GM18867 (cell line): Measurements from ENCODE around the gene TCF4.

Experiments
- ATAC-seq: cut with Tn5 transposase; IDR thresholded peaks from one replicate; pipeline ENCODE4 v1.9.1; 2021; ENCODE audit warnings: mild to moderate bottlenecking, moderate library complexity; ENCODE audit not compliant: unreplicated experiment

Gene TCF4

DNA sequence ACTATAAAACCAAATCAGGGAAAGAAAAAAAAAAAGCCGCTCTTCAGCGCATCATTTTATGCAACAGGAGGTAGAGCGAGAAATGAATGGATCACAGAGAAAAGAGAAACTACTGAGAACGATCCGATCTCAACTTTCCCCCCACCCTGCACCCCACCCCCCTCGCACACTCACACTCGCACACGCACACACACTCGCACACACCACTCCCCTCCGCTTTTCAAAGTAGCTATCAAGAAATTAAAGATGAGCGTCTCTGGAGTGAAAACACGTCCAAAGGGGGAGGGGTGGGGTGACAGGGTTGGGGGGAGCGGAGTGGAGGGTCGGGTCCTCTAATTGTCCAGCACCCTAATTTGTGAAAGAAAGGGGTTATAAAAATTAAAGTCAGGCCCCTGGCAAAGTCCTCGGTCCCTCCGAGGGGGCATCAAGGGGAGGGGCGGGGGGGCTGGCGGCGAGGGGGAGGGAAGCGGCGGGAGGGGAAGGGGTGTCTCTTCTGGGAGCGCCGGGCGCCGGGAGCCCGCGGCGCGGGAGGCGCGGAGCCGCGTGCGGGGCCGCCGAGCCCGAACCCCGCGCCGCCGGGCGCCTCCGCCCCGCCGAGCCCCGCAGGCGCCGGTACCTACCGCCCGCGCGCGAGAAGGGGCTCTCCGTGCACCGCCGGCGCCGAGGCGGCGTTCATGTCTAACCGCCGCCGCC, 428 bp downstream of the TCF4 start:
- no peak for ATAC-seq

DNA sequence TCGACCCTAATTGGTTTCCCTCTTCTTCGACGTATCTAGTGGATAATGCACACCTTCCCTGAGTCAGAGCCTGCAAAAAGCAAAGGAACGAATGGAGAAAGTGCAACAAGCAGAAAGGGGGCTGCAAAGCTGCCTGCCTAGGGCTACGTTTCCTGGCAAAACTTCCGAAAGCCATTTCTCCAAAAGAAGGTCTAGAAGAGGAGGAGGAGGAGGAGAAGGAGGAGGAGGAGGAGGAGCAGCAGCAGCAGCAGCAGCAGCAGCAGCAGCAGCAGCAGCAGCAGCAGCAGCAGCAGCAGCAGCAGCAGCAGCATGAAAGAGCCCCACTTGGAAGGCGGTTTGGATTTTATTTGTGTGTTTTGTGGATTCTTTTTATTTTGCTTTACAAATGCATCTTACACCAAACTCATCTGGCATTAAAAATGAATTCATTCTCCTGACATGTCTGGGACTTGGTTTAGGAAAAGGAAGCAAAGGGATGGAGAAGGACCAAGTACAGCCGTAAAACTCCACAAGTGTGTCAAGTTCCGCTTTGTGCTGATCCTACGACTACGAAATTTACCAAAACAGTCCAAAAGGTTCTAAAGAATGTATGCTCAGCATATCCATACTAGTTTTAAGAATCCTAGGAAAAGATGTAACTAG, 2.0 kb downstream of the TCF4 start:
- no peak for ATAC-seq

DNA sequence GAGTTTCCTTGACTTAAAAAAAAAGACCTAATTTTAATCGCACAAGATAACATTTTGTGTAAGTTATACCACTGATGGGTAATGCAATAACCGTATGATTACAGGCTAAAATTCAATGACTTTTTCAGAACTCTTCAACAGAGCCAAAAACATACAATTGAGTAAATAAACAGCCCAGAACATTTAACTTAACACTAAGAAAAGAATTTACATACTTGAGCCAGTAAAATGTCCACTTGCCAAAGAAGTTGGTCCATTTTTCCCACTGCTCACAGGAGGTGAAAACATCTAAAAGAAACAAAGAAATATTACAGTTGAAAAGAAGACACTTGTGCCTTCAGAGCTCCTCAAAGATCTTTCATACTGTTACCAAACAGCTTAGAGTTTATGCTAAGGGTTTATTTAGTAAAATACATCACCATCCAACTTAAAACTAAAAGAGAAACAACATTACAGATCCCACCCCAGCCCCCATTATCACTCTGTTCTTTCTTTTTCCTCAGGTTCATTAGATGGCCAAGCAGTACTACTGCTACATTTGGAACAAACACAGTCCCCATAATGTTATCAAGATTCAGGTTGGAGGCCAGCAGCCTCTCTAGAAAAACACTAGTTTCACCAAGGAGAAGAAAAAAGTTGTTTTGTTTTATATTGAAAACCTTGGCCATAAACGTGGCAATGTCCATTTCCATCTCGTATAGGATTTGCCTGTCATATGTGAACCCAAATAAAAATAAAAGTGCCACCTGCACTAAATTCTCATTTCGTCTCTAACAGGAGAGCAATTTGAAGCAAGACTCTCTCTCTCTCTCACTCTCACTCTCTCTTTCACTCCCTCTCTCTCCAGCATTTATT, 2.7 kb downstream of the TCF4 start:
- no peak for ATAC-seq

DNA sequence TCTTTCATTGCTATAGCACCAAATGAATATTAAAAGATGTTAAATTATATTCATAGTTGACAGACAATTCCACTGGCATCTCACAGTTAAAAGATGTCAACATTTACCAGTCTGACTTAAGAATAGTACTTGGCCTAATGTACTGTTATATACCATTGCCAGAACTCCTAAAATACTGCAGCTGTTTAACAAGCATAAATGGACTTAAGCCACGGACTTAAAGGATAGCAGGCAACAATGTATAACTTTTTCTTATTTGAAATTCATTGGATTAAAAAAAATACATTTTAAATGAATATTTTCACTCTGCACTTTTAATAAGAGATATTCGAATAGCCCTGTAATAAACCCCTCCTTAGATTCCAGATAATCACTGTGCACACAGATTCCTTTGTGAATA, 3.8 kb downstream of the TCF4 start:
- no peak for ATAC-seq

DNA sequence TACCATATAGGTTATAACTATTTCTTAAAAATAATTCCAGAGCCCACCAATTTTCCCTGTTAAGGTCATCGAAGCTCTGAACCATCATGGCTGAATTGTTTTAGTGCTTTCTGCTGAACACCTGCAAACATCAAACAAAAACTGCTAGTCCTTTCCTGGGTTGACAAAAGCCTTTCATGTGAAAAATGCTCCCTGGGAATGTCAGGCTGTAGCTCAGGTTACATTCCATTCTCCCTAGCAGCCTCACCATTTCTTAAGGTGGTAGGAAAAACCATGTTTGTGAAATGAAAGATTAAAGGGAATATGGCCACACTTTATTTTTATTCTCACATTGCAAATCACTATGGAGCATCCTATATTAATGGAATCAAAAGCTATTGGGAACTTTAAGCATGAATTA, 5.7 kb downstream of the TCF4 start:
- ATAC-seq = no peak

DNA sequence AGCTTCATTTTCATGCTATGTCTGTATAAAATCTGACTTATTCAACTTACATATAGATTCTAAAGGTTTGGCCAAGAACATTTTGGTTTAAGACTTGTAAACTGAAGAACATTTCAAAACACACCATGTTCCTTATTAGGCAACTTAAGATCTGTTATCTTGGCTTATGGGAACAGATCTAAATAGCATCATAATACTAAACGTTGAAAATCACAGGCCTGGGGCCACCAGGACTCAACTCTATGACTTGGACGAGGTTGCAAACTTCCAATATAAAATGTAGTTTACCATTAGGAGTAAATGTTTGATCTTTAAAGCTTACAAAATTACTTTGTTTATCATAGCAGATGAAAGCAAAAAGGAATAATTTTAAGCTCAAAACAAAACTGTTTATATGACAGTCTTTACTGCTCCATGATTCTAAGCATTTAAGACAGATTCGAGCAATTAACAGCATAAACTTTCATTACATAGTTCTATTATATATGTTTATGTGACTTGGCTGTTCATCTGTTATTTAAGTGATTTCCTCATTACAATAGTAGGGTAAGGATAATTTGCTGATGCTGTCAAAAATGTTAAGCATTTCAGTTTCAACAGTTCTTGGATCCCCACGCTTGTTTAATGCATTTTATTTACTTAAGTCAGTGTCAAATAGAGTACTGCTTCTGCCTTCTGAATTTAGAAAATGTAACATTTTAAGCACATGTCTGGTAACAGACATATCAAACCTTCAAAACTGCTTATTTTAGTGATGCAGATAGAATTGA, 8.3 kb downstream of the TCF4 start:
- ATAC-seq = no peak

DNA sequence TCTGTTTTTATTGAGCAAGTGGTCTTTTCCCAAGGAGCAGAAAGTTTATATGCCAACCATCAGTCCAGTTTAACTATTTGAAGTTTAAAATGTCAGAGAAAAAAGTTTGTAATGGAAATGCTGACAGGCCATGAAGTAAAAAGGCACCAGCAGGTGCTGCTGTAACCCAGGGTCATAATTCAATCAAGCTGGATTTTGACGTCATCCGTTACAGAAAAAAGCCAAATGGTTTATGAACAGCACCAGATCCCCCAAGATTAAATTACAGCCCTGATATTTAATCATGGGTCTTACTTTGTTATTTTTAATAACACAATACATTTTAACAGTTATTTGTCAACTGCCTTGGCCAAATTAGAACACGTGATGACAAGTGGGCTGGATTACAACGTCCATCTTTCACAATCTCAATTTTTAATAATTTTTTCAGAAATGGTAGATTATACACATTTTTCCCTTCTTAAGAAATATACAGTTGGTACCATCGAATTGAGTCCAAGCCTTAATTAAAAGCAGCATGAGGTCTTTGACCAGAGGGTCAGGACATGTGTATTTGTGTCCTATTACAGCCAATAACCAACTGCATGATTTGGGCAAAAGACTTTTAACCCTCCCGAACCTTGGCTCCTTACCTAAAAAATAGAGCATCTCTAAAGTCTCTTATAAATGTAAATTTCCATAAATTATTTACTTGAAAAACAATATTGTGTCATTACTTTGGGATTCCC, 10.0 kb downstream of the TCF4 start:
- ATAC-seq = no peak

DNA sequence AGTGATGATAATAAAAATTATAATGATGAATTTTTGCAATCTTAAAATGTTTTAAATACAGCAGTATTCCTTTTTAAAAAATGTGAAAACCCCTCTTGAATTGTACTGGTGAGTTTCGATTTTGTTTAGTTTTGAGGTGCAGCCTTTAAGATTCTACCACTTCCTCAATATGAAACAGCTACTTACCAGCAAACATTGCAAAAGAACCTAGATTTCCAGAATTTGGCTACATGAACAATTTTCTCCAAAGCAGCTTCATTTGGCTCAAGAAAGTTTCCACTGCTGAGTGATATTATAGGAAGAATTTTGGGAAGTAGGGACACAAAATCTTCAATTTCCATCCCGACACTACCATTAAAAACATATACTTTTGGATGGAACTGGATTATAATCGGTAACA, 12.0 kb downstream of the TCF4 start:
- no peak for ATAC-seq

DNA sequence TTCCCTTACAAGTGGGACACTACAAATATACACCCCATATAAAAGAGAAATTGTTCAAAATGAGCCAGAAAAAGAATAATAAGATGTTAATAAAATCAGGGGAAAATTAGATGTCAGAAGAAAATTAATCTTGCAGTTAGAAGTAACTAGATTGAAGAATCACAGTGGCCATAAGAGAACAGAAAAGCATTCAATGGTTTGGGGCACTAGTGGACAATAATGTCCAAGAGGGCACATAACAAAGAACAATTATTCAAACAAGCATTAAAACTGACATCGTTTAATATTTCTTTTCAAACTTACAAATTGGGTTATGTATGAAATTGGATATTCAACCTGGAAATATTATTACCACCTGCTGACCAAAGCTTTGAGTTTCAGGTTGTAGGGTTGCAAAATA, 12.9 kb downstream of the TCF4 start:
- ATAC-seq = no peak

DNA sequence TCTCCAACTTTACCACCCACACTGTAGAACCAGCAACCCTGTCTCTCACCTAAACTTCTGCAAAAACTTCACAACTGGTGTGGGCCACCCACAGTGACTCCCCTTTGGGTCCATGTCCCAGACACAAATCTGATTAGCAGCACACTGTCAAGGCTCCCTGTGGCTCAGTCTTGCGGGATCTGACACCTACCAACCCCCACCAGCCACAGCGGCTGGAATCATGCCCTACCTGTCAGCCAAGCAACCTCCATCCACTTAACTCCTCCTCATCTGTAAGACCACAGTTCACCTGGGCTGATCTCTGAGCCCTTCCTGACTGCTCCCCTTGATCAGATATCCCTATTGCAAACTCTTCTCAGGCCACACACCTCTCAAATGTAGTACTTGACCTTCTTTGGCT, 14.6 kb downstream of the TCF4 start:
- no peak for ATAC-seq

DNA sequence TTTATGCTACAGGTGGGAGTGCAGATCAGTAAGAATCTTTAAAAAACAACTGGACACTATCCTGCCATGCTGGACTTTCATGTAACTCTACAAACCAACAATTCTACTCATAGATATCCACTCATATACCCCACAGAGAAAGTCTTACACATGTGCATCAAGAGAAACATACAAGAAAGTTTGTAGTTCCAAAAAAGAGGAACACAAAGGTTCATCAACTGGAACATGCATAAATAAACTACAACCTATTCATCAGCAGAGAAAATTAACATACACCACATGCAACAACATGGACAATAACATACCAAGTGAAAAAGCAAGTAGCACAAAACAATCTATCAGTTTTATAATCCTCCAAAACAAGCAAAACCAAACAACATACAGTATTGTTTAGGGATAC, 17.0 kb downstream of the TCF4 start:
- ATAC-seq = no peak

DNA sequence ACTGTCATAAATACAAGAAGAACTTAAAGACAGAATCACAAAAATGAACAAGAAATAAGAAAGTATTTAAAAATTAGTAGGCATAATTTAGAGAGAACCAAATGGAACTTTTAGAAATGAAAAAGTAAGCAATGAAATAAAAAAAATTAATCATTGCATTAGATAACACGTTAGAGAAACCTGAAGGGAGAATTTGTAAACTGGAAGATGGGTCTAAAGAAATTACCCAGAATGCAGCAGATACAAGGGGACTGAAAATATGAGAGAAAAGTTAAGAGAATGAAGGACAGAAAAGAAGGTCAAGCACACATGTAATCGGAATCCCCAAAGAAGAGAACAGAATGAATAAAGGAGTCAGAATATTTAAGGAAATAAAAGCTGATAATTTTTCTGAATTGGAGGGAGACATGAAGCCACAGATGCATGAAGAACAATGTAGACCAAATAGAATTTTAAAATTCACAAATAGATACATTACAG, 21.5 kb downstream of the TCF4 start:
- no peak for ATAC-seq

DNA sequence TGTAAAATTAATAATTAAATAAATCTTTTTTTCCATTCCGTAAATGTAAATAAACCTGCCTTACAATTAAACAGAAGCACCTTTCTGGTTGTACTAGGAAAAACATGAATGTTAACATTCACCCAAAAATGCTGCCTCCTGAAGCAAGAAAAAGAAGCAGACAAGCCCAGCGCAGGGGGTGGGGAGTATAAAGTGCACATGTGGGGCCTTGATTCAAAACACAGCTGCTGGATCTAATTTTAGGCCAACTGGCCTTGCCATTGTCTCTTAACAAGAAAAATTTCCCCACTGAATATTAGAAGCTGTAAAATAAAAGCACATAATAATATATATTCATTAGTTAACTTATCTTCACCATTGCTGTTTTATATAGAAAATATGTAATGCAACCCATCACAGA, 28.3 kb downstream of the TCF4 start:
- no peak for ATAC-seq

DNA sequence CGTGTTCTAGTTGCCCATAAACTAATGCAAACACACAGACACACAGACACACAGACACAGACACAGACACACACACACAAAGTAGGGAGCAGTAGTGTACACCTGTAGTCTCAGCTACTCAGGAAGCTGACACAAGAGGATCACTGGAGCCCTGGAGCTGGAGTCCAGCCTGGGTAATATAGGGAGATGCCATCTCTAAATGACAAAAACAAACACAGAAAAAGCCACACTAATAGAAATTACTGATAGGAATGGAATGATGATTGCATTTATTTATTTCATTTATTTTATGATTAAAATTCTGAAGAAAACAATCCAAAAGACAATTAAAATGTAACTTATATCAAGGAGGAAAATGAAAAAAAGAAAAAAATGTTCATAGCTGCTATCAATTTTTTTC, 30.8 kb downstream of the TCF4 start:
- ATAC-seq = no peak

DNA sequence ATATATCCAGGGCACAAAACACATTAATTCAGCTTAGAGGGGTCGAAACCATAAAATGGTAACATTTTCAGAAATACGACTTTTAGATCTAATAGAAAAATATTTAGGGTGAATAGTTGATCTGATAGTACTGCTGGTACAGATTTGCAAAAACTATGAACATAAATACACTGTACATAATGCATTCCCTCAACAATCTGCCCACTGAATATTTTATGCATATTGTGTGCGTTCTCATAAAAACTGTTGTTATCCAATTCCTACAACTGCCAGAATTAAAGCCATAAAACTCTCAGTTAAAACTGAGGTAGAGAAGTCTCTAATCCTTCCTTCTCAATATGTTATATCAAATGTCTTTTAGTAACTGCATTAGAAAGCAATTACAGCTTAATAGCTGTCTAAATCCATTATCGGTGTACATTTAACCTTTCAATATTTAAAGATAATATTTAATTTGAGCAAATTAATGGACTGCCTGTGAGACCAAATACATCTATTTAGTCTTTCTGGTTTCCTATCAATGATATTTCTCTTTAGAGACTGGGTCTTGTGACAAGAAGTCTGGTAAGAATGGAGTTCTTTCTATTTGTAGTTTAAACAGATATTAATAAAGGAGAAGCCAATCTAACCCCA, 32.5 kb downstream of the TCF4 start:
- no peak for ATAC-seq

DNA sequence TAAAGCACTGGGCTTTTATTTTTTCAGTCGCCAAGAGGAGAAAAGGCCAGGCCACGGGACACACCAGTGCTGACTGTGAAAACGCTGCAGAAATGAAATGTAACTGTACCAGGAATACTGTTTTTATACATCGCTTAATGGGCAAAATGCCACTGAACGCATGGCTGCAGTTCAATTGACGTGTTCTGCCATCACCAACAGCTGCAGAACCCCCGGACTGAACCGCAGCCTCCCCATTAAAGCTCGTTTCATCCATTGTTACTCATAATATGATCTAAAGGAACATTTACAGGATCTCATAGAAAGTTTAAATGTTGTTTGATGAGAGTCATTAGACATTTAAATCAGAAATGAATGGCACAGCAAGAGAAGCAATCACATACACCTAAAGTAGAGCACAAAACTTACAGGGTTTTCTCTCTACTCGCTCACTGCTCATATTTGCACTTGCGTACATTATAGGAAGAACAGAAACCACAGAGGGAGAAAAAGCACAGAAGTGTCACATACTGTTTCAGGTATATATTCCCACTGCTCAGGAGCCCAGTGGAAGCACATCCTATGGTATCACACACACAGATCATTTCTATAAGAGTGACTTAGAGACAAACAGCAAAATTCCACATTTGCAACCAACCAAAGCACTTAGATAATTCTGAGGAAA, 35.3 kb downstream of the TCF4 start:
- ATAC-seq = no peak

DNA sequence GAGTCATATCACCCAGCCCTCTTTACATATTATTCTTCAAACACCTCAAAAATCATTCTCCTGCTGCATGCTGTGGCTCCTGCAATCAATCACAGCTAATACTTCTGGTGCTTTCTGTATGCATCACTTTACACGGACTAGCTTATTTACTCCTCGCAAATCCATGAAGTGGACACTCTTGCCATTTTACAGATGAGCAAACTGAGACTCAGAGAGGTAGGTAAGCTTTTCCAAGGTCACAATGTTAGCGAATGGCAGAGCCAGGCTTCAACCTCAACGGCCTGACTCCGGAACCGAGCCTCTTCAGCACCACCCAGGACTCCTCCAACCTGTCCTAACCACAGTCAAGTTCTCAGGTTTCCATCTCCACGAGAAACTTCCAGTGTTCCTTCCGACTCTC, 36.8 kb downstream of the TCF4 start:
- ATAC-seq = no peak

DNA sequence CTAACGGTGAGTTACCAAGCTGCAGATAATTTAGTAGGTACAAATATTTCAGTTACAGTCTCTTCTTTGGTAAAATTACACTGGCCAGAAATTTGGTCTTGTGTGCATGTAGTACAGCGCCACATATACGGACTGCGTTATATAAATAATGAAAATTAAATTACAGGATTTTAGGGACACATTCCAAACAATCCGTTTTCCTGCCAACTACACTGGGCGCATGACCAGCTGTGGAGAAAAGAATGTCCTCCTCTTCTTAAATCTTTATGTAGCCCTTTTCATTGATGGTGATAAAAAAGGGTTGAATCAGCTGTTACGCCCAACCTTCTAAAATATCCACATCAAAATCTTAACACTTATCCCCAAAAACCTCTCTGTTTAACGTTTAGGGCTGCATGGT, 37.5 kb downstream of the TCF4 start:
- ATAC-seq = no peak

DNA sequence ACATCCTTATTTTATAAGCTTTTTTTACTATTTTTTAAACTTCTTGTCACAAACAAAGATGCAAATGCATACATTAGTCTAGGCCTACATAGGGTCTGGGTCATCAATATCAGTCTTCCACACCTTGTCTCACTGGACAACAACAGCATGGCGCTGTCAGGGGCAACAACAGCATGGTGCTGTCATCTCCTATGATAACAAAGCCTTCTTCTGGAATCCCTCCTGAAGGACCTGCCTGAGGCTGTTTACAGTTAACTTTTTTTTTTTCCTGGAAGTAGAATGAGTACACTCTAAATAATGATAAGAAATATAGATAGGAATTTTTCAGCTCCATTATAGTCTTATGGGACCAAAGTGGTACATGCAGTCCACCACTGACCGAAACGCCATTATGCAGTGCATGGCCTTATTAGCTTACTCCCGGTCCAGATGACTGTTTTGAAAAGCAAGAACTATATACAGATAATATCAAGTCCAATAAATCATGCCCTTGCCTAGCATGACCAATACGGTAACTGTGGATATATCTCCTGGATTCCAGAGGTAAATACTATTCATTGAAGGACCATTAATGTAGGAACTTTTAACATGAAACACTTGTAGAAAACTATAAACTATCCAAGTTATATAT, 38.4 kb downstream of the TCF4 start:
- no peak for ATAC-seq
